Tibial nerve (tissue), 4 donors: ENCODE measurements around the gene TMEFF2. TPM values are rescaled to one million over a fixed set of nuclear protein-coding genes. Genes with fewer than 3 reads are reported as not detected.

Source experiments
- DNase-seq, 2 donors: peaks; one replicate each; pipeline ENCODE4 v3.0.0-alpha.2; 2019; ENCODE audit warnings: low spot score in 2 of 2
- H3K27ac ChIP-seq, 4 donors: fragments of 200-600 bp; sonication (generic) in 3 of 4; one replicate each; pipeline ENCODE4 v1.5.1; 2017 to 2019; ENCODE audit warnings: mild to moderate bottlenecking in 1 of 4
- H3K27me3 ChIP-seq, 2 donors: fragments of 200-600 bp; sonication (generic) in 1 of 2; one replicate each; pipeline versions ENCODE4 v1.5.1 to v1.6.0; 2017 to 2019
- H3K36me3 ChIP-seq, 3 donors: fragments of 200-600 bp; sonication (generic); one replicate each; pipeline ENCODE4 v1.5.1; 2018 to 2019
- H3K4me1 ChIP-seq, 4 donors: fragments of 200-600 bp; sonication (generic) in 3 of 4; one replicate each; pipeline ENCODE4 v1.5.1; 2017 to 2019
- H3K4me3 ChIP-seq, 4 donors: fragments of 200-600 bp; sonication (generic) in 3 of 4; one replicate each; pipeline ENCODE4 v1.5.1; 2017 to 2019; ENCODE audit warnings: mild to moderate bottlenecking in 1 of 4, moderate library complexity in 1 of 4
- H3K9me3 ChIP-seq, 4 donors: fragments of 200-600 bp; sonication (generic) in 3 of 4; one replicate each; pipeline ENCODE4 v1.5.1; 2017 to 2019
- EP300 ChIP-seq, 2 donors: sonication (generic); formaldehyde crosslinking; IDR thresholded peaks; one replicate each; pipeline ENCODE4 v1.6.1; 2017; ENCODE audit warnings: antibody characterized with exemption in 2 of 2, mild to moderate bottlenecking in 1 of 2
- POLR2A ChIP-seq, 2 donors: fragments of 450-650 bp; IDR thresholded peaks; one replicate each; pipeline ENCODE4 v1.6.1; 2017; ENCODE audit warnings: antibody characterized with exemption in 2 of 2, mild to moderate bottlenecking in 2 of 2, moderate library complexity in 2 of 2
- WGBS, 2 donors: methylation state at CpG; one replicate each; pipeline ENCODE4 v1.1.5; 2018; 5-methylcytosine and 5-hydroxymethylcytosine counted together
- total RNA-seq, 4 donors: library from RNA; depleted of rRNA; stranded (reverse); fragments of >200 nt; gene quantifications; one replicate each; pipeline ENCODE4 v1.1.0, GENCODE V29; 2016
- TF ChIP-seq, protein P1 (sequence below), 5 experiments: fragments of 200-600 bp in 3 of 5; fragments of 450-650 bp in 2 of 5; sonication (generic) in 3 of 5; IDR thresholded peaks; one replicate each; pipeline ENCODE4 v1.5.1; 2016 to 2019; ENCODE audit warnings: antibody characterized with exemption in 5 of 5, mild to moderate bottlenecking in 3 of 5, moderate library complexity in 2 of 5

The TMEFF2 gene
- total RNA-seq, 4 donors from 2014 or later = not detected

DNA sequence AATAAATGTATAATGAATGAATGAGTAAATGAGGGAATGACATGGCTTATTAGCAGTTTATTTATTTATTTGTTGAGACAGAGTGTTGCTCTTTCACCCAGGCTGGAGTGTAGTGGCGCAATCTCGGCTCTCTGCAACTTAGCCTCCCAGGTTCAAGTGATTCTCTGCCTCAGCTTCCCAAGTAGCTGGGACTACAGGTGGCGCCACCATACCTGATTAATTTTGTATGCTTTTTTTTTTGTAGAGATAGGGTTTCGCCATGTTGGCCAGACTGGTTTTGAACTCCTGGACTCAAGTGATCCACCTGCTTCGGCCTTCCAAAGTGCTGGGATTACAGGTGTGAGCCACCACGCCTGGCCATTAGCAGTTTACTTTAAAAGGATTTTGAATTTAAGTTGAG, 247.5 kb downstream of the TMEFF2 start:
- Histone ChIP-seq H3K27ac (no peak overlapping the region), H3K4me1 (no peaks in the 10 kb centered on the region), H3K27me3 (no peaks in the 10 kb centered on the region), H3K4me3 (no peak overlapping the region), H3K36me3 (no peaks in the 10 kb centered on the region), H3K9me3 (no peaks in the 10 kb centered on the region)
- 94 to 95% methylated on average over 6 of the region's 6 CpGs for WGBS, 2 donors
- no peak for TF ChIP-seq POLR2A (IDR thresholded peaks at IDR 0.05)
- TF ChIP-seq EP300 (IDR thresholded peaks at IDR 0.05) = no peak
- TF ChIP-seq, protein P1, sequence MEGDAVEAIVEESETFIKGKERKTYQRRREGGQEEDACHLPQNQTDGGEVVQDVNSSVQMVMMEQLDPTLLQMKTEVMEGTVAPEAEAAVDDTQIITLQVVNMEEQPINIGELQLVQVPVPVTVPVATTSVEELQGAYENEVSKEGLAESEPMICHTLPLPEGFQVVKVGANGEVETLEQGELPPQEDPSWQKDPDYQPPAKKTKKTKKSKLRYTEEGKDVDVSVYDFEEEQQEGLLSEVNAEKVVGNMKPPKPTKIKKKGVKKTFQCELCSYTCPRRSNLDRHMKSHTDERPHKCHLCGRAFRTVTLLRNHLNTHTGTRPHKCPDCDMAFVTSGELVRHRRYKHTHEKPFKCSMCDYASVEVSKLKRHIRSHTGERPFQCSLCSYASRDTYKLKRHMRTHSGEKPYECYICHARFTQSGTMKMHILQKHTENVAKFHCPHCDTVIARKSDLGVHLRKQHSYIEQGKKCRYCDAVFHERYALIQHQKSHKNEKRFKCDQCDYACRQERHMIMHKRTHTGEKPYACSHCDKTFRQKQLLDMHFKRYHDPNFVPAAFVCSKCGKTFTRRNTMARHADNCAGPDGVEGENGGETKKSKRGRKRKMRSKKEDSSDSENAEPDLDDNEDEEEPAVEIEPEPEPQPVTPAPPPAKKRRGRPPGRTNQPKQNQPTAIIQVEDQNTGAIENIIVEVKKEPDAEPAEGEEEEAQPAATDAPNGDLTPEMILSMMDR (IDR thresholded peaks at IDR 0.05) = no peak
- DNase-seq = no peak

DNA sequence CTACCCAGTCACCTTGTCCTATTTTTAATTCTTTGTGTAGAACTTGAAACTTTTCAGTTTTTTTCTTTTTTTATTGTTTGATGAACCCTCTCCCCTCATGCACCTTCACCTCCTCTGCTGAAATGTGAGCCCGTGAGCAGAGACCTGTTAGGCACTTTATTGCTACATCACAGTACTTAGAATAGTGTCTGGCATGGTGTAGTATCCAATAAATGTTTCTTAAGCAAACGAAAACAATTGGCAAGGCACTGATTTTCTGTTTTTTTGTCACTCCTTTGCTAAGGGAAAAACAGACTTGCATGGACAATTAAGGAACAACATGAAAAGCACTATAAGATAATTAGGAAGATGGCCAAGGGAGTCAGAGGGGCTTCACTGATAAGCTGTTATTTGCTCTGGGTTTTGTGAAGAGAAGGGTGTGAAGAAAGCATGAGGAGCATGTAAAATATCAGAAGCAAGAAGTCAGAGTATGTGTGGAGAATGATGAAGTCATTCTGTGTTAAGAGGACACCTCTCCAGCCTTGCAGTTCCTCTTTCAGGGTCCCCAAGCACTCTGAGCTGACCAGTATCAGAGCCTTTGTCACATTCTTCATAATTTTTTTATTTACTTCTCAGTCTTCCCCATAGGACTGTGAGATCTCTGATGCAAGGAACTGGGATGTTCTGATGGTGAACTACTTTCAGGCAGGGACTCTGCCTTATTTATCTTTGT, 248.1 kb downstream of the TMEFF2 start:
- DNase-seq = no peak
- H3K4me1 ChIP-seq = no peaks in the 10 kb centered on the region
- no peaks in the 10 kb centered on the region for H3K27me3 ChIP-seq
- no peak overlapping the region for H3K27ac ChIP-seq
- no peaks in the 10 kb centered on the region for H3K9me3 ChIP-seq
- TF ChIP-seq, protein P1 (IDR thresholded peaks at IDR 0.05) = no peak
- no peak for TF ChIP-seq EP300 (IDR thresholded peaks at IDR 0.05)
- no peak for TF ChIP-seq POLR2A (IDR thresholded peaks at IDR 0.05)
- WGBS, 2 donors = 47 to 52% methylated on average over 2 of the region's 2 CpGs
- no peaks in the 10 kb centered on the region for H3K36me3 ChIP-seq
- no peak overlapping the region for H3K4me3 ChIP-seq

DNA sequence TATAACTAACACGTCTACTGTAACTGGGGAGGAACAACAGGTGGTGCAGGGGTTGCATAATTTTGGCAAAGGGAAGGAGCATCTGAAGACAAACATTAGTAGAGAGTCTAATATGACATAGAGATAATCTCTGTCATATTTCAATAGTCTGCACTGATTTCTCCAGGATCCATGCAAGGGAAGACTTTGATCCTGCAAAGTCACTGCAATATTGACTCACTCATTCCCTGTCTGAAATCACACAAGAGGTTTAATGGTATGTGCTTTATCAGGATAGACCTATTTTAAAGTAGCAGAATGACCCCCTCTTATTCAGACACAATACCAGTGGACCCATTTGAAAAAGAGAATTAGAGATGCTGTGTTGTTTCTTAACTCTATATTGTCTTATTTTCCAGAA, 249.1 kb downstream of the TMEFF2 start:
- no peak for DNase-seq
- no peaks in the 10 kb centered on the region for H3K9me3 ChIP-seq
- 74 to 82% methylated on average over 1 of the region's 1 CpG for WGBS, 2 donors
- H3K4me1 ChIP-seq = no peaks in the 10 kb centered on the region
- no peak overlapping the region for H3K4me3 ChIP-seq
- TF ChIP-seq, protein P1 (IDR thresholded peaks at IDR 0.05) = no peak
- TF ChIP-seq POLR2A (IDR thresholded peaks at IDR 0.05) = no peak
- no peaks in the 10 kb centered on the region for H3K36me3 ChIP-seq
- no peaks in the 10 kb centered on the region for H3K27me3 ChIP-seq
- no peak overlapping the region for H3K27ac ChIP-seq

DNA sequence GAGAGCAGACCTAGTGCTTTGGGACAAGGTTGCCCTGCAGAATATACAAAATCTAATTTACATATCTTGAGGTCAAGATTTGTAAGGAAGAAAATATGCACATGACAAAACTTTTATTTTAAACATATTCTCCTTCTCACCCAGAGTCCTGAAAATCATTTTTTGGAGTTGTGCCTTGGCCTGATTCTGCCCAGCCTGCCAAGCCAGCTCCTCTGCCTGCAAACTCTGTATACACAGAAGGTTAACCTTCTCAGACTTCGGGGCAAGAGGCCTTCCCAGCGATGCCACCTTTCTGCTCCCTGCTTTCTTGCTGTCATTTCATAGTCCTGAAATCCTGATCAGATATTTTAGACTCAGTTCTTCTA, 252.0 kb downstream of the TMEFF2 start:
- 82 to 85% methylated on average over 2 of the region's 2 CpGs for WGBS, 2 donors
- Histone ChIP-seq H3K27me3 (no peaks in the 10 kb centered on the region), H3K36me3 (no peaks in the 10 kb centered on the region), H3K9me3 (no peaks in the 10 kb centered on the region), H3K27ac (no peak overlapping the region), H3K4me1 (no peaks in the 10 kb centered on the region), H3K4me3 (no peak overlapping the region)
- no peak for DNase-seq
- TF ChIP-seq, protein P1 (IDR thresholded peaks at IDR 0.05) = no peak
- no peak for TF ChIP-seq POLR2A (IDR thresholded peaks at IDR 0.05)
- no peak for TF ChIP-seq EP300 (IDR thresholded peaks at IDR 0.05)

DNA sequence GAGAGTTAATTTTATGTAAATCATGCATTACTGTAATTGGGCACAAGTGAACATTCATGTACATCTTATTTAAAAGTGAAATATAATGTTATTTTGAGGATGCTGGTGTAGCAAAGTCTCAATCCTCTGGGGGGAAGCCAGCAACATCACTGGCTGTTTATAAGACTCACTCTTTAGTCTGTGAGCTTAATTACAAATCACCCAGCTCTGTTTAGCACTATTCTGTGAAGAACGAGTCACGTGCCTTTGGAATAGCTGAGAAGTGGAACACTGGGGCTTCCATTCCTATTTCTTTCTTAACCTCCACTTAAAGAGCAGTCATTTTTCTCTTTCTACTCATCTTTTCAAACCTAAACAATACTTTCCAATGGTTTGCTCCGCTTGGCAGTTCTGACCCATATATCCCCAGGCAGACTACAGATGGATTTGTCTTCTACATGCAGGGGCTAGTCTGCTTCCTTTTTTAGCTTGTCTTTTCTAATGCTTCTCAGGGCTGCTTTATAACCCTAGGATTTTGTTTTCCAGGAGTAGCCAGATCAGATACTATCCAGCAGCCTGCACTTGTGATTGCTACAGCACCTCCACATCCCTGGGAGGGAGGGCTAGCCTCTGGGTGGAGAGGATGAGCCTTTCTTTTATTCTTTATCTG, 252.5 kb downstream of the TMEFF2 start:
- Histone ChIP-seq H3K4me3 (no peak overlapping the region), H3K27ac (no peak overlapping the region), H3K27me3 (no peaks in the 10 kb centered on the region), H3K36me3 (no peaks in the 10 kb centered on the region), H3K4me1 (no peaks in the 10 kb centered on the region), H3K9me3 (no peaks in the 10 kb centered on the region)
- DNase-seq = no peak
- WGBS, 2 donors = 62 to 69% methylated on average over 3 of the region's 3 CpGs
- TF ChIP-seq POLR2A (IDR thresholded peaks at IDR 0.05) = no peak
